HG03558 (cell line): ENCODE measurements around the gene BICD2.

Experiments
- ATAC-seq: cut with Tn5 transposase; IDR thresholded peaks from one replicate; pipeline ENCODE4 v1.9.1; 2021; ENCODE audit warnings: moderate number of reproducible peaks; ENCODE audit not compliant: unreplicated experiment; ENCODE audit errors: extremely low read depth

BICD2 gene

GRCh38 chr9:92680166-92681119, 84.2 kb downstream of the BICD2 start:
- no peak for ATAC-seq

GRCh38 chr9:92679413-92680165, 85.0 kb downstream of the BICD2 start:
- no peak for ATAC-seq

GRCh38 chr9:92671323-92671722, 93.3 kb downstream of the BICD2 start:
- no peak for ATAC-seq

- ATAC-seq = peak; percentile 87
These were observed 94.5 kb downstream of the BICD2 start, which contains the start of gene IPPK for GRCh38 chr9:92669890-92670708. IPPK (minus strand) TSS chr9:92670131; CDS start chr9:92669988, 143 bp downstream.

- ATAC-seq = no peak
These were observed 95.1 kb downstream of the BICD2 start for GRCh38 chr9:92669527-92669889.

GRCh38 chr9:92668746-92669526, 95.7 kb downstream of the BICD2 start:
- no peak for ATAC-seq

GRCh38 chr9:92666912-92667532, 97.6 kb downstream of the BICD2 start:
- ATAC-seq = no peak

- no peak for ATAC-seq
These were observed 98.4 kb downstream of the BICD2 start for GRCh38 chr9:92666236-92666635.

- ATAC-seq = no peak
These were observed 98.8 kb downstream of the BICD2 start for GRCh38 chr9:92665836-92666235.

- no peak for ATAC-seq
These were observed 100.1 kb downstream of the BICD2 start for GRCh38 chr9:92664394-92665152.

GRCh38 chr9:92663951-92664350, 100.7 kb downstream of the BICD2 start:
- no peak for ATAC-seq

- ATAC-seq = no peak
These were observed 101.5 kb downstream of the BICD2 start for GRCh38 chr9:92663126-92663525.

GRCh38 chr9:92661743-92662142, 102.9 kb downstream of the BICD2 start:
- no peak for ATAC-seq
